CD4-positive, alpha-beta T cell (primary cell): ENCODE data around the gene HEXD. TPM values are rescaled to one million over a fixed set of nuclear protein-coding genes. Genes with fewer than 3 reads are reported as not detected.

ENCODE experiments used
- ATAC-seq: fragments of 200-7000 bp; cut with Tn5 transposase; one replicate; pipeline ENCODE4 v1.10.0; 2022; ENCODE audit warnings: mild to moderate bottlenecking; ENCODE audit not compliant: poor library complexity
- CTCF ChIA-PET: fragments of 350-600 bp; sonication (Branson Sonifier 250); formaldehyde crosslinking; loops from one replicate; lab custom pipeline; 2021; ENCODE audit warnings: antibody characterized with exemption, inconsistent platforms; lab: Charles Lee
- POLR2A ChIA-PET: fragments of 350-600 bp; sonication (Branson Sonifier 250); formaldehyde crosslinking; loops from one replicate; lab custom pipeline; 2021; ENCODE audit warnings: antibody characterized with exemption, inconsistent platforms; lab: Charles Lee
- DNase-seq, 14 experiments: peaks; one replicate each; pipeline ENCODE4 v3.0.0-alpha.2; 2013 to 2020; ENCODE audit warnings: mixed read lengths in 2 of 14
- H3K27ac ChIP-seq, 2 donors: one replicate each; pipeline versions ENCODE4 v1.5.1 to v1.7.0; 2013; ENCODE audit warnings: low read length in 2 of 2, low read depth in 1 of 2, mild to moderate bottlenecking in 1 of 2
- H3K27me3 ChIP-seq, 2 experiments: 1 replicate in 1 of 2; 2 replicates in 1 of 2; pipeline versions ENCODE4 v1.6.1 to v1.7.0; 2013; ENCODE audit warnings: low read length in 2 of 2, control low read depth in 1 of 2, mild to moderate bottlenecking in 1 of 2, moderate library complexity in 1 of 2; ENCODE audit not compliant: insufficient read depth in 2 of 2, control insufficient read depth in 1 of 2
- H3K36me3 ChIP-seq: one replicate; pipeline ENCODE4 v1.6.1; 2013; ENCODE audit warnings: low read length, control low read depth; ENCODE audit not compliant: insufficient read depth
- H3K4me1 ChIP-seq: one replicate; pipeline ENCODE4 v1.6.1; 2013; ENCODE audit warnings: low read length, control low read depth; ENCODE audit not compliant: insufficient read depth
- H3K4me3 ChIP-seq: one replicate; pipeline ENCODE4 v1.5.1; 2013; ENCODE audit warnings: mild to moderate bottlenecking, low read length, moderate library complexity
- H3K9me3 ChIP-seq, 2 experiments: 1 replicate in 1 of 2; 2 replicates in 1 of 2; pipeline versions ENCODE4 v1.6.1 to v1.7.0; 2013; ENCODE audit warnings: low read length in 2 of 2, mild to moderate bottlenecking in 2 of 2, control low read depth in 1 of 2, moderate library complexity in 1 of 2; ENCODE audit not compliant: control insufficient read depth in 1 of 2, insufficient read depth in 1 of 2
- H3K27ac Mint-ChIP-seq: one replicate; pipeline ENCODE4 v1.8.0; 2020; ENCODE audit warnings: mixed read lengths
- H3K27me3 Mint-ChIP-seq: one replicate; pipeline ENCODE4 v1.8.0; 2021; ENCODE audit warnings: mixed read lengths
- H3K36me3 Mint-ChIP-seq: one replicate; pipeline ENCODE4 v1.8.0; 2021; ENCODE audit warnings: low read depth, mixed read lengths
- H3K4me1 Mint-ChIP-seq: one replicate; pipeline ENCODE4 v1.8.0; 2021; ENCODE audit warnings: low read depth, mixed read lengths
- H3K4me3 Mint-ChIP-seq: one replicate; pipeline ENCODE4 v1.8.0; 2020; ENCODE audit warnings: mild to moderate bottlenecking, mixed read lengths
- H3K9me3 Mint-ChIP-seq: one replicate; pipeline ENCODE4 v1.8.0; 2020; ENCODE audit warnings: mixed read lengths
- intact Hi-C, 2 experiments: fragments of 100-400 bp; cut with DNase I in 1 of 2; cut with micrococcal nuclease in 1 of 2; formaldehyde crosslinking; loops; one replicate each; pipeline versions ENCODE4 v1.15.1 to v1.9.0; 2023 to 2025; cut with DNase I, micrococcal nuclease
- total RNA-seq, 174 experiments: library from RNA in 2 of 174; stranded (reverse) in 2 of 174; gene quantifications; one replicate each; pipeline ENCODE4 v1.2.3 and lab custom pipeline; 2021 to 2026
- TF ChIP-seq, protein P1 (sequence below): fragments of 200-600 bp; IDR thresholded peaks from one replicate; pipeline ENCODE4 v1.8.0; 2022; ENCODE audit warnings: antibody characterized with exemption, mild to moderate bottlenecking

The HEXD gene
- total RNA-seq, 2 experiments from 2014 or later = 27.8 to 31.2 TPM

DNA sequence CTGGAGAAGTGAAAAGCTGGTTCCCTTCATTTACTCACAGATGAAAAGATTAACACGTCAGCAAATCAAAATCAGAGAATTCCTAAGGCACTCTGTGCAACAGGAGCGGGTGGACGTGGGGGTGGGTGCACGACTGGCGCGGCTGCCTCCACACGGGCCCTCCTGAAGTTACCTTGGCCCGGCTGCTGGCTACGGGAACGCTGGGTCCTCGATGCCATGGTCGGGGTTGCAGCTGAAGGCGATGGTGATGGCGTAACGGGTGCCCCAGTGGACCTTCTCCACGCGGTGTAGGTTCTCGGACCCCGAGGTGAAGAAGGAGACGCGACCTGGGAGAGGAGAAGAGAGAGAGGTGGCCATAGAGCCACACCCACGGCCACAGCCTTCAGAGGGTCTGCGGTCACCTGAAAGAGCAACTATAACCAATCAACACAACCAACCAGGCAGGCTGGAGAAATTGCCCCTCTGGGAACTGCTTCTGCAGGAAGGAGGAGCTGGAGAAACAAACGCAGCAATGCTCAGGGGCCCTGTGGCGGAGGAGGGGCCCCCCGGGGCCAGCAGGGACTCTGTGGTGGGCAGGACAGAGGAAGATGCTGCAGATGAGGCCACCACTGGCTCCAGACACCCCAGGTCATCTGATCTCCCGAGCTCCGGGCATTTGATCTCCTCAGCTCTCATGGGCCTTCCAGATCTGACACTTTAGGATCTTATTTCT lies 25.8 kb upstream of the HEXD start:
- Mint-ChIP-seq H3K4me3 (no peak overlapping the region), H3K36me3 (peaks cover 40% of the 10 kb centered on the region), H3K4me1 (no peaks in the 10 kb centered on the region), H3K27me3 (no peaks in the 10 kb centered on the region), H3K9me3 (no peaks in the 10 kb centered on the region), H3K27ac (no peak overlapping the region)
- Histone ChIP-seq H3K9me3 (no peaks in the 10 kb centered on the region), H3K27ac (no peak overlapping the region), H3K4me3 (no peak overlapping the region), H3K4me1 (peaks cover 2% of the 10 kb centered on the region), H3K36me3 (peaks cover 10% of the 10 kb centered on the region), H3K27me3 (no peaks in the 10 kb centered on the region)
- intact Hi-C loops = no loop called here
- ChIA-PET POLR2A (no interaction called here), CTCF (no interaction called here)
- TF ChIP-seq, protein P1, sequence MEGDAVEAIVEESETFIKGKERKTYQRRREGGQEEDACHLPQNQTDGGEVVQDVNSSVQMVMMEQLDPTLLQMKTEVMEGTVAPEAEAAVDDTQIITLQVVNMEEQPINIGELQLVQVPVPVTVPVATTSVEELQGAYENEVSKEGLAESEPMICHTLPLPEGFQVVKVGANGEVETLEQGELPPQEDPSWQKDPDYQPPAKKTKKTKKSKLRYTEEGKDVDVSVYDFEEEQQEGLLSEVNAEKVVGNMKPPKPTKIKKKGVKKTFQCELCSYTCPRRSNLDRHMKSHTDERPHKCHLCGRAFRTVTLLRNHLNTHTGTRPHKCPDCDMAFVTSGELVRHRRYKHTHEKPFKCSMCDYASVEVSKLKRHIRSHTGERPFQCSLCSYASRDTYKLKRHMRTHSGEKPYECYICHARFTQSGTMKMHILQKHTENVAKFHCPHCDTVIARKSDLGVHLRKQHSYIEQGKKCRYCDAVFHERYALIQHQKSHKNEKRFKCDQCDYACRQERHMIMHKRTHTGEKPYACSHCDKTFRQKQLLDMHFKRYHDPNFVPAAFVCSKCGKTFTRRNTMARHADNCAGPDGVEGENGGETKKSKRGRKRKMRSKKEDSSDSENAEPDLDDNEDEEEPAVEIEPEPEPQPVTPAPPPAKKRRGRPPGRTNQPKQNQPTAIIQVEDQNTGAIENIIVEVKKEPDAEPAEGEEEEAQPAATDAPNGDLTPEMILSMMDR = no peak
- DNase-seq (no peak), ATAC-seq (no peak)

GRCh38 chr17:82392941-82393340 lies 25.2 kb upstream of the HEXD start:
- no peaks in the 10 kb centered on the region for H3K4me1 ChIP-seq
- H3K27me3 ChIP-seq = no peaks in the 10 kb centered on the region
- no peak overlapping the region for H3K4me3 Mint-ChIP-seq
- H3K4me1 Mint-ChIP-seq = no peaks in the 10 kb centered on the region
- no peak for DNase-seq
- ChIA-PET POLR2A (no interaction called here), CTCF (no interaction called here)
- H3K36me3 ChIP-seq = peaks cover 11% of the 10 kb centered on the region
- no peaks in the 10 kb centered on the region for H3K27me3 Mint-ChIP-seq
- H3K4me3 ChIP-seq = no peak overlapping the region
- no peaks in the 10 kb centered on the region for H3K9me3 Mint-ChIP-seq
- no peaks in the 10 kb centered on the region for H3K9me3 ChIP-seq
- H3K27ac ChIP-seq = no peak overlapping the region
- no peak overlapping the region for H3K27ac Mint-ChIP-seq
- TF ChIP-seq, protein P1 = no peak
- peaks cover 40% of the 10 kb centered on the region for H3K36me3 Mint-ChIP-seq
- ATAC-seq = no peak
- intact Hi-C loops = no loop called here

GRCh38 chr17:82394278-82394677 lies 23.9 kb upstream of the HEXD start:
- Mint-ChIP-seq H3K9me3 (no peaks in the 10 kb centered on the region), H3K27ac (no peak overlapping the region), H3K36me3 (peaks cover 40% of the 10 kb centered on the region), H3K4me1 (no peaks in the 10 kb centered on the region), H3K4me3 (no peak overlapping the region), H3K27me3 (no peaks in the 10 kb centered on the region)
- no peaks in the 10 kb centered on the region for H3K9me3 ChIP-seq
- intact Hi-C loops = no loop called here
- TF ChIP-seq, protein P1 = no peak
- no peak overlapping the region for H3K4me3 ChIP-seq
- CTCF ChIA-PET = no interaction called here
- H3K27ac ChIP-seq = no peak overlapping the region
- ATAC-seq (no peak), DNase-seq (no peak)
- no peaks in the 10 kb centered on the region for H3K4me1 ChIP-seq
- POLR2A ChIA-PET = no interaction called here
- H3K36me3 ChIP-seq = peaks cover 13% of the 10 kb centered on the region
- no peaks in the 10 kb centered on the region for H3K27me3 ChIP-seq
